RPMI8226 (cell line): ENCODE results near the gene KCNF1.

Source experiments
- DNase-seq: peaks from one replicate; pipeline ENCODE4 v3.0.0-alpha.2; 2015

KCNF1 gene

DNA sequence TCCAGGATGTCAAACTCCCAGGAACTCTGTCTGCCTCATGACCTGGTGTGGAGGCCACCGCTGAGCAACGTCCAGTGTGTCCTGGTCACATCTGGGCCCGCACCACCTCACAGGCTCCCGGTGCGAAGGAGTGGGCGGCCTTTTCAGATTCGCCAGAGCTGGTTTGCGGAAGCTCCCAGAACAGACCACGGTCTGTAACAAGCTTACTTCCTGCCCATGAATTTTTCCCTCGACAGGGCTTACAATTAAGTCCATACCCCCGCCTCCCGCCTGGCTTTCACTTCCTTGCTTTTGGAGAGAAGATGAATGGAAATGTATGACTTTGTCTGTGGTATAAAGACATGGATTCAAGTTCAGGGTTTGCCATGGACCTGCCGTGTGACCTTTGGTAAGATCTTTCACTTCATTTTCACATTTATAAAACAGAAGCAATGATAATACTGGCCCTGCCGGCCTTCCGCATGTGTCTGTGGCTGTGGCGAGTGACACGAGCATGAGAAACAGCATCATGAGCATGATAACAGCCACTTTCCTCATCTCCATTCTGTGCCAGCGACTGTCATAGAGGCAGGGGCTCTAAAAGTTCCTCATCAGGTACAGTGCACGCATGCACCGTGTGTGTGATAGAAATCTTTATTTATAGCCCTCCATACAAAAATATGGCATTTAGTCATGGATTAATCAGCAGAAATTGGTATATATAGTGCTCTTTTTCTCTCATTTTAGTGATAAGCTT lies 31.0 kb upstream of the KCNF1 start:
- DNase-seq, result no peak

DNA sequence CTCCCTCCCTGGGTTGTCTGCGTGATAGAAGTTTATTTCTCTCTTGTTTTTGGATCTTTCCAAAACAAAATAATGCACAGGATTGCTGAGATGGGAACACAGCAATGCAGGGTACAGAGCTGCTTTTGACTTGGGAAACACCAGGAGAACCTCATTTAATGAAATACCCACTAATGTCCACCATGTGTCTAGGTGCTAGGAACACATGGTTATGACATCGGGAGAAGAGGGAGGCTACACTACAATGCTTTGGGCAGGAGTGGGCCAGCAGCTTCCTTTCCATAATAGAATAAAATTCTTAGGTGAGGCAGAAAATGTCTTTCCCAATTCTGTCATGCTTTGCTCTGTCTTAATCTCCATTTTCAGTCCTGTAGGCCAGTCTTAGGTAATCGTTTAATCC lies 29.2 kb upstream of the KCNF1 start:
- no peak for DNase-seq

DNA sequence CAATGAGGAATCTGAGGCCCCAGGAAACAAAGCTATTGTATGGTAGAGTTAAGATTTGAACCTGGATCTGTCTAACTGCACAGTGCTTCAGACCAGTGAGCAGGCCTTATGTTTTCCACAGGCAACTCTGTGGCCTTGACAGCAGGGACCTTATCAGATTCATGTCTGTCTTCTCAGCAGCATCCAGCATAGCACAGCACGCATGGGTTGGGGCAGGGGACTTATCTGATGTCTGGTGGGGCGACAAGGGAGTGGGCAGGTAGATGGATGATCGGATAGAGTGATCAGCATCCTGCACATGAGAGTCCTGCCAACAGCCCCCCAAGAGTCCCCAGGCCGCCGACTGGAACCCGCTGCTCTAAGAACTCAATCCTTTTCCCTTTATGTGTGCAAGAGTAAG lies 28.7 kb upstream of the KCNF1 start:
- DNase-seq, result no peak

DNA sequence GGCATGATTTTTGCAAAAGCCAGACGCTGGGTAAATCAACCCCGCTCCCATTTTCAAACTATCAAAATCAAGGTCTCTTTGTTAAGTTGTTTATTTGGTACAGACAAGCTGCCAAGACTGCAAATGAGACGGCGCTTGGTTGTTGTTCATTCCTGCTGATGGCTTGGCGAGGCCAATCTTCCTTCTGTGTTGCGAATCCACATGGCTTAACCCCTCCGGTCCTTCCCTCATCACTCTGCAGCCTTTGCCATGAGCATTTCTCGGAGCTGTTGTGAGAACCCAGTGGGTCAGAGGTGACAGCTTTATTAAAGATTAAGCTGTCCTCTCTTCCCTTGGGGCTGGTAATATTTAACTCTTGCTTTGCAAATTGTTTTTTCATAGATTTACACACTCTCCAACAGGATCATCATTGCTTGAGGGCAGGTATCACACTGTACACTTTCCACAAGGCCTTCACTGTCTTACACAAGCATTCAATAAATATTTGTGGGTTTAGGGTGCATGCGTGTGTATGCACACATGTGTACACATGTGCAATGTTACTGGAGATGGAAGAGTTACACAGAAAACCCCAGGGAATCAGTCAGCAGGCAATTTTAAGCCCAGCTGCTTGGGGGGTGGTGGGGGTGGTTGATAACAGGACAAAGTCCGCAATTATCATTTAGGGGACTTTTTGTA lies 27.8 kb upstream of the KCNF1 start:
- DNase-seq, result no peak

DNA sequence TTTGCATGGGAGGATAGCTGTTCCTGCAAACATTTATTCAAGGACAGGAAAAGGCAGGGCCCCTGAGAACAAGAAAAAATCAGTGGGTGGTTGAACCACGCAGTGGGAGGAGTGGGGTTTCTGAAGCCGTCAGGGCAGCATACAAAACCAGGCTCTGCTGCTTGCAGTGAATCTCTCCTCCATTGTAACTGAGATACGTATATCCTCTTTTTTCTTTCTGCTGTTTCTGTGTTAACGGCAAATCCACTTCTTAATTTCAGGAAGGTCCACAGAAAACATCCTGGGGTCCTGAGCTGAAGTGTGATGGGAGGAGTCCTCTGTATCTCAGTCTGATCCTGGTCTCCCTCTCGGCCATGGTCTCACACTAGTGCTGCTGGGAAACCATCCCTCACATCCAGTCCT lies 27.2 kb upstream of the KCNF1 start:
- no peak for DNase-seq

DNA sequence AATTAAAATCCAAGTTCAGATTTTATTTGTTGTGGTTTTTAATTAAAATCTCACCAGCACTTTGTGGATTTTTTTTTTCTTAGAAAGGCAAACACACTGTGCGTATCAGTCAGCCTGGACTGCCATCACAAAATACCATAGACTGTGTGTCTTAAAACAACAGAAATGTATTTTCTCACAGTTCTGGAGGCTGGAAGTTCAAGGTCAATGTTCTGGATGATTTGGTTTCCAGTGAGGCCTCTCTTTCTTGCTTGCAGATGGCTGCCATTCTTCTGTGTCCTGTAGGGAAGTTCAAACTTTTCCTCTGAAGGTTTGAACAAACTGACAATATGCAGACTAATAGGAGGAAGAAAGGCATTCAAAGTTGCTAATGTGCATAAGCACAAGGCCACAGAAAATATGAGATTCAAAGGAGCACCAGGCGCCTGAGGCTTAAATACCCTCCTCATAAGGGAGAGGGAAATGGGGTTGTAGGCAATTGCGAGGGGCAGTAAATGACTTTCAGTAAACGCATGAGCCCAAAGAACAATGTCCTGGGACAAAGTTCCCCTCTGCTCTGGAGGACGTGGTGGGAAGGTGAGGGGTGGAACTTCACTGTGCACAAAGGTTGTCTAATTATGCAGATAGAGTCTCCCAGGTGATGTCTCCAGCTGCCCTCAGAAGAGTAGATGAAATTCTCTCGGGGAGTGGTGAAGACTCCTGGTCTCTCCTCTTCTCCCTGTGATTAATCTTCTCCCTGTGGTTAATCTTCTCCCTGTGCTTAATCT lies 26.5 kb upstream of the KCNF1 start:
- no peak for DNase-seq

DNA sequence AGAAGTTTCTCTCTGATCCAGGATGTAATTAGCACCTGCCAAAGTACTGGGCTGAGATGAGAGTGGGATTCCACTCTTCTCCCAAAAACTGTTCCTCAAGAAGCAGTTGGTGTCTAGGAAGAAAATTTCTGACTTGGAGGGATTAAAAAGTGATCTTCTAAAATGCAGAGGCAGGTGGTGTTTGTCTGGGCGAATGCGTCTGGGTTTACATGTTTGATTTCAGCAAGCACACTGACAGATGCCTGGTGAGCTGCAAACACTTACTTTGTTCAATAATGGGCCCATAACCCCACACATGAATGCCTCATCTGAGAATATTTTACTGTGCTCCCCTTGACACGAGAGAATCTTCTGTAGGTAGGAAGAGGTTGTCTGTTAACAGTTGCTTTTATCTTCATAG lies 24.3 kb upstream of the KCNF1 start:
- no peak for DNase-seq

DNA sequence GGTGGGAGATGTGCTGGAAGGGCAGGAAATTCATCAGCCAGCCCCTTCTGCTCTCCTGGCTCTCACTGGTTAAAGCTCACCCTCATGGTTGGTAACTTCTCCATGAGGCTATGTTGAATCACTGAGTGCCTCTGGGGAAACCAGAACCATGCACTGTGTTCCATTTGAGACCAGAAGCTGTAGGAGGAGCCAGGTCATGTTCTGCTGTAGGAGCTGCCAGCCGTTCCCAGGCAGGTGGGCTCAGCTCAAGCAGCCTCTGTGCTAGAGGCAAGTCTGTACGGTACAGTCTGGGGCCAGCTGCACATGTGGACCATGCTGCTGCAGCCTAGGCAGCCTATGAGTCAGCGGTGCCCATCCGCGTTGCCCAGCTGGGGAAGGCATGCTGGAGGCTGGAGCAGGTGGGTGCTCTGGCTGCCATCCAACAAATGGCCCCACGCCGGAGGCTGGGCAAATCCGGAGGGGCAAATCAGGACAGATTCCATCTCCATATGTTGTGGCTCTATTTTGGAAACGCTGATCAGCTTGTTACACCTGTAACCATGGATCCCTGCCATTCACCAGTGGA lies 22.0 kb upstream of the KCNF1 start:
- peak; percentile 85 for DNase-seq

DNA sequence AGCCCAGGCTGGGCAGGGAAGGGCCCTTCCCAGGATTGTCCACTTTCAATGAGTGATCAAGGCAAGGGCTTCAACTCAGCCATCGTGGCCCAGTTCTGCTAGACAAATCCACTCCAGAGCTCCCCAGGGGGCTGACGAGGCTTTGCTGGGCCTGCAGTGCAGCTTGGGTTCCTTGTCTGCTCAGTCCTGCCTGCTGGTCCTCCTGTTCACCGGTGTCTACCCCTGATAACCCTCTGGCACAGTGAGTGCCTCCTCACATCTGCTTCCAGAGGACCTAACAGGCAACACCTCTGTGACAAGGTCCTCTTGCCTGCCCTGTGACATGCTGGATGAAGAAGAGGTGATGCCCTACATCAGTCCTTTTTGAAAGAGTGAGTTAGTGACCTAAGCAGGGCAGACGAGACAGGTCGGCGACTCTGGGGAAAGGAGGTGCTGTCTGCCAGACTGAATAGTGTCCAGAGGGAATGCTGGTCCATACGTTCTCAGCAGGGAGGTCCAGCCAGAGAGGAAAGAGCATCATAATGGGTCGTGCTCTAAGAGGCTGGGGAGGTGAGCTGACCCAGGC lies 20.9 kb upstream of the KCNF1 start:
- no peak for DNase-seq

DNA sequence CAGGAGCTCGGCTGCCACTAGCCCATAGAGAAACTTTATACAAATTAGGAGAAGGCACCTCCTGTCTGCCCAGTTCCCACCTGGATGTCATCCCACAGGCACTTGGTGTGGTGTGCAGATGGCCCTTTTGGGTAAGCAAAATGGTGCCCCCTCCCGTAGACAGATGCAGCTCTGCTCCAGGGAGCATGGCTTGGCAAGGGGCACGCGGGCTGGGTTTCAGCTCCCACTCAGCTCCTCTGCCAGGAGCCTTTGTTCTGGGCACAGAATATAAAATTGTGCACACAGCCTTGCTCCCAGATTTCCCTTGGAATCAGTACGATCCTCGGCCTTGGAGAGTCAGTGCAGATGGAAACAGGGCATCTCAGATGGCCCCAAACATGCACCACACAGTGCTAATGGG lies 20.3 kb upstream of the KCNF1 start:
- no peak for DNase-seq

DNA sequence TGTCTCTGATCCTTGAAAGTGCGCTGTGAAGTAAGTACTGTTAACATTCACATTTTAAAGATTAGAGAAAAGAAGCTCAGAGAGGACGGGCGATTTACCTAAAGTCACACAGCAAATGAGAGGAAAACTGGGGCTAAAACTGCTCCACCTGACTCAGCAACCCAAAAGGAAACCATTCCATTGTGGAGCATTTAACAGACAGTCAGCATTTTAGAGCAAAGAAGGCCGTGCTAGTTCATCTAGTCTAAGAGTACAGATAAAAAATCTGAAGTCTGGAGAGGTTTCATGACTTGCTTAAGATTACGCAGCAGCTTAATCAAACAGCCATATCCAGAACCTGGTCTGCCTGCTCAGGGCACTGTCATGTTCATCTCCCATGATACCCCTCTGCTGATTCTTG lies 19.9 kb upstream of the KCNF1 start:
- DNase-seq, result no peak

DNA sequence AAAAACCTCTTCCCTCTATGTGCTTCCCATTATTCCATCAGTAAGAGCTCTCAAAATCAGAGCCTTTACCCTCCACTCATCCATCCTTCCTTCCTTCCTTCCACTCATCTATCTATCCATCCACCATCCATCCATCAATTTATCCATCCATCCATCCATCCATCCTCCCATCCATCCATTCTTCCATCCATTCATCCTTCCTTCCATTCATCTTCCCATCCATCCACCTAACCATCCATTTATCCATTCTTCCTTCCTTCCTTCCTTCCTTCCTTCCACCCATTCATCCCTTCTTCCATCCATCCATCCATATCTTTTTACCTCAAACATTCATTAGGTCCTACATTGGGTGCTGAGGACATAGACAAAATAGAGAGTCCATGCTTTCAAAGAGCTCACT lies 19.4 kb upstream of the KCNF1 start:
- DNase-seq, result no peak

DNA sequence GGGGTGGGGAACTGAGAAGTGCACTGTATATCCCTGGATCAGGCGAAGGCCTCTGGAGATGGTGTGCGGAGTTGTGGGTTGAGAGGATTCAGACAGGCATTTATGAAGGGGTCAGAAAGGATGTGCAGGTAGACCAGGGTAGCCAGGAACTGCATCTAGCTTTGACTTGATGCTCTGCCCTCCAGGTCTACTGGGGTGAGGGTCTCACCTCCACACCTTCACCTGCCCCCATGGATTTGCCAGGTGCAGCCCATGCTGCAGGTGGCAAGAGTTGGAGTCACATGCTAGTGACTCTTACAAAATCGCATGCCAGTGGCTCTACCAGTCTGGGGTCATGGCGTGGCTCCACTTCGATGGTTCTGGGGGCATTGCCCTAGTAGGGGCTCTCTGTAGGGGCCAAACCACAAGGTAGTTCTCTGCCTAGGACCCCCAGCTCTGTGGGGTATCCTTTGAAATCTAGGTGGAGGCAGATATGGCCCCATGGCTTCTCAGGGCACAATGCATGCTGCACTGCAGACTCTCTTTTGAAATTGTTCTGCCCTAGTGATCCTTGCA lies 18.9 kb upstream of the KCNF1 start:
- no peak for DNase-seq

DNA sequence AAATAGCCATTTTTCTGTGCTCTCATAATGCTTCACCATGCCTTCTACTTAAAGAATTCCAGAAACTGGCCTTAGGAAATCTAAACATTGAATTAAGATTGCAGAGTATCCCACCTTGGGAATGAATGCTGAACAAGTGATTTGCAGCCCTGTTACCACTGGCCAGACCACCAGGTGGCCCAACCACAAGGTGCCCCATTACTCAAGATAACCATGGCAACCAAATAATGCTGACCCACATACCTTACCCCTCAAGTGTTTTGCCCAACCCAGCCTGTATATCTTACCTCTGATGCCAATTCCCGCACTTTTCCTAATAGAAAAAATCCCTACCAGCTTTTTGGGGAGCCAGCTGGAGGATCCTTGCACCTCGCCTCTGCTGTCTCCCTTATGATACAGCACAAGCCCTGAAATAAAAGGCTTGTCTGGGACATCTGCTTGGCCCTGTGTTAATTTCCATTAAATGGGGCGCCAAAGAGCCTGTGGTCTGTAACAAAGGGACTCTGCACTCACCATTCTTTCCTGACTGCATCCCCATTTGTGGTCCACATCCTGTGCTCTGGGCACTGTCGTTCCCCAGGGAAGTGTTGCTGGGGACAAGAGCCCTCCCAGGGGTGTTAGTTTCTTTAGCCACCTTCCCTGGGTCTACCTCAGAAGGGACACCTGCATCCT lies 17.3 kb upstream of the KCNF1 start:
- no peak for DNase-seq

DNA sequence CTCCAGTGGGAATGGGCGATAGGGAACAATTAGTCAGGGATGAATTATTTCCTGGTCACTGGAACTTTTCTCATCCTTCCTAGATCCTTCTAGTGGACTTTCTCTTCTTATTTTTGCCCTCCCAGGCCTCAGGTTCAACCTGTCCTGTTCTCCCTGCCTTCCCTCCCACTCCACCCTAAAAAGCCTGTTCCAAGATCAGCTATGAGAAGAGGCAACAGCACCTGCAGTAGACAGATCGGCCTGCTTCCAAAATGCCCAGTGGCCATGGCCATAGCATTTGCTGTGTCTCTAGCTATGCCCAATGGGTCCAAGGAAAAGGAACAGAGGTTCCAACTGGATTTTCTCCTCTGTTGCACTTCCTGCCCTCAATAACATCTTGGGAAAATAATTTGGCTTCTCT lies 16.5 kb upstream of the KCNF1 start:
- DNase-seq, result no peak

DNA sequence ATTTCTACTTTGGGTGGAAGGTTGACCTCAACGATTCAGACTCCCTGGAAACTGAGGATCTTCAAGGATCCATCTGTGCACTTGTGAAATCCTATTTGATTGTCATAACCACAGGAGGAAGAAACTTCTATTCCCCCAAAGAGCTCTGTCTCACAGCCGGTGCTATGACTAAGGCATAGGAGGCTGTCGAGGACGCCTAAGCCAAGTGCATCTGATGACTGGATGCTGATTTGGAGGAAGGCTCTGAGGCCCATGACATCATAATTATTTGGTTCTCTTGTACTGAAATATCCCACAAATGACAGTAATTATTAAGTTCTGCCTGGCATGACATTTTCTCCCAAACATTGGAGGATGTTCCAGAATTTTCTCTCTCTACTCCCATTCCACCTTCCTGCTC lies 13.8 kb upstream of the KCNF1 start:
- no peak for DNase-seq

DNA sequence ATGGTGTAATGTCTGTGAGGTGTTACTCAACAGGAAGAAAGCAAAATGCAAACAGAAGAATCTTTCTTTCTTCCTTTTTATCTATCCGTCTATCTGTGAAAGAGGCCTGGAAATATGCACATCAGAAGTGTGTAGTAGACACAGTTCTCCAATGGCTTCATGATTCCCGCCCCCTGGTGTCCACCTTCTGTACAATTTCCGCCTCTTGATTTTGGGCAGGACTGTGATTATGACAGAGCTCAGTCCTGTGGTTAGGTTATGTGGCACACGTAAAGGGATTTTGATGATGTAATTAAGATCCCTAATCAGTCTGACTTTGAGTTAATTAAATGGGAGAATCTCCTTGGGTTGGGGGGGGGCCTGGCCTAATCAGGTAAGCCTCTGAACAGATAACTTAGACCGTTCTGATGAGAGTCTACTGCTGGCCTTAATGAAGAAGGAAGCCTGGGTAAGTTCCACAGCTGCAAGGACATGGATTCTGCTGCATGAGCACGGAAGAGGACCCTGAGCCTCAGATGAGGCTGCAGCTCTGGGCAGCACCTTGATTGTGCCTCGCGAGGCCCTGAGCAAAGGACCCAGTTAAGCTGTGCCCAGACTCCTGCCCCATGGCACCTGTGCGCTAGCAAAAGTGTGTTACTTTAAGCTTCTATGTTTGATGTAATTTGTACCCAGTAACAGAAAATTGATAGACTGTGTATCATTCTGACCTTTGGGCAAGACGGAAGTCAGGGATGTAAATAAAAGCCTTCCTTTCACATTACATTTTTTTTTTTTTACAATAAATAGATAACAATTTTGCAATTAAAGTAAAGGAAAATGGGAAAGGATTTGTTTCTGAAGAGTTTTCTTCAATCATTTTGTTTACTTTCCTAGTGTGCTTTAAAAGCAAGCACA lies 11.3 kb upstream of the KCNF1 start:
- peak; percentile 76 for DNase-seq

DNA sequence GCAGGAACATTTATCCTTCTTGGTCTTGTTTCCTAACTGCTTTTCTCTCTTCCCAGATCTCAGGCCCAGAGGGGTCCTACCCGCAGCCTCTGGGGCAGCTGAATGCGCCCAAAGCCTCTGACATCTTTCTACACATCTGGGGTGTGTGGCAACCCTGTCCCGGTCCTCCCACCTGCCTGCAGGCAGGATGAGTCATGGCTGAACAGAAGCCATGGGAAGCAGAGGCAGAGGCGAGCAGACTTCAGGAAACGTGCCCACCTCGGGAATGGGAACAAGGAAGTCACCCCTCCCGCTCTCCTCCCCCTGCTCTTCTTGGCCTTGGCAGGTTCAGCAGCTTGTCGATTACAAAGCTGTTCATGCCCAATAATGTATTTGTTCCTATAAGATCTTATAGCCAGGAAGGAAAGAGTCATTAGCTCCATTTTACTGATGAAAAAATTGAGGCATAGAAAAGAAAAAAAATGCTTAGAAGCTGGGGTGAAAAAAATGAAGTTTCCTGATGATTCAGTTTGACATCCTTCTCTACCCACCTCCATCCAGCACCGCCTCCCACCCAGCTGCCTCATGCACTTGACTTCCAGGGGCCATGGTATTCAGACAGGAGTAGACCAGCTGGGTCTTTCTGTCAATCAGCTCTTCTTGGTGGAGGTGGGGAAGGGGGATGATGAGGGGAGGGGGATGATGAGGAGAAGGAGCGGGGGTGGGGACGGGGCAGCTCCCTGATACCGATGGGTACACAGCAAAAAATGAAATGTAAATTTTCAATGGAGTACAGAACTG lies 10.4 kb upstream of the KCNF1 start:
- DNase-seq, result no peak

DNA sequence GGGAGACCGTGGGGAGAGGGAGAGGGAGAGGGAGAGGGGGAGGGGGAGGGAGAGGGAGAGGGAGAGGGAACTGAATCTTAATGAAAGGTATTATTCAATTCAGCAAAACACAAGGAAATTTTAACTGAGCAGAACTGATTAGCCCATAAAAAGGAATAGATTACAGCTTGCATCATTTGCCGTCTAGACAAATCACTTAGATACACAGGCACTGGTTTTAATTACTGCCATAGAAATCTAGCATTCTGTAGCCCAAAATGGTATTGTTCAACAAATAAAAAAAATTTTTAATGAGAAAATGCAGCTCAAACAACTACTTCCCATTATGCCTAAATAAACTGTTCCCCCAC lies 7.9 kb upstream of the KCNF1 start:
- no peak for DNase-seq

DNA sequence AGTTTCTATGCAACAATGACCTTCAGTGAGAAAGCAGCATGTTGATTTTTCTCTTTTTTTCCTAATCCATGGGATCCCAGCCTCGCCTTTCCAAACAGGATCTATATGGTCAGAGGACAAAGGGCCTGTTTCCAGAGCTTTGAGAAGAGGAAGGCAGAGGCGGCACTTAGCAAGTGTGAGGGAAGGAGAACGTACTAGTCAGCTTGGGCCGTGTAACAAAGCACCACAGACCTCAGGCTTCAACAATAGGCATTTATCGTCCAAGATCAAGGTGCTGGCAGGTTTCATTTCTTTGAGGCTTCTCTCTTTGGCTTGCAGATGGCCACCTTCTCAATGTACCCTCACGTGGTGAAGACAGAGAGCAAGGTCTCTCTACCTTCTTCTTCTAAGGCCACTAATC lies 7.3 kb upstream of the KCNF1 start:
- DNase-seq, result no peak
